CD4-positive, alpha-beta T cell treated with Interferon alpha-2 for 1 hour (primary cell): Measurements from ENCODE around the gene STXBP1.
A peak's percentile ranks its signal among the peaks of the same experiment; 100 is the strongest.
"Not testable (repeated sequence)": the region's sequence is repeated elsewhere in the genome, so short reads cannot be mapped to it uniquely, and the experiment has no call there.

Experiments used
- DNase-seq, 2 donors: peaks; one replicate each; pipeline ENCODE4 v3.0.0-alpha.2; 2020 to 2022

STXBP1 gene

DNA sequence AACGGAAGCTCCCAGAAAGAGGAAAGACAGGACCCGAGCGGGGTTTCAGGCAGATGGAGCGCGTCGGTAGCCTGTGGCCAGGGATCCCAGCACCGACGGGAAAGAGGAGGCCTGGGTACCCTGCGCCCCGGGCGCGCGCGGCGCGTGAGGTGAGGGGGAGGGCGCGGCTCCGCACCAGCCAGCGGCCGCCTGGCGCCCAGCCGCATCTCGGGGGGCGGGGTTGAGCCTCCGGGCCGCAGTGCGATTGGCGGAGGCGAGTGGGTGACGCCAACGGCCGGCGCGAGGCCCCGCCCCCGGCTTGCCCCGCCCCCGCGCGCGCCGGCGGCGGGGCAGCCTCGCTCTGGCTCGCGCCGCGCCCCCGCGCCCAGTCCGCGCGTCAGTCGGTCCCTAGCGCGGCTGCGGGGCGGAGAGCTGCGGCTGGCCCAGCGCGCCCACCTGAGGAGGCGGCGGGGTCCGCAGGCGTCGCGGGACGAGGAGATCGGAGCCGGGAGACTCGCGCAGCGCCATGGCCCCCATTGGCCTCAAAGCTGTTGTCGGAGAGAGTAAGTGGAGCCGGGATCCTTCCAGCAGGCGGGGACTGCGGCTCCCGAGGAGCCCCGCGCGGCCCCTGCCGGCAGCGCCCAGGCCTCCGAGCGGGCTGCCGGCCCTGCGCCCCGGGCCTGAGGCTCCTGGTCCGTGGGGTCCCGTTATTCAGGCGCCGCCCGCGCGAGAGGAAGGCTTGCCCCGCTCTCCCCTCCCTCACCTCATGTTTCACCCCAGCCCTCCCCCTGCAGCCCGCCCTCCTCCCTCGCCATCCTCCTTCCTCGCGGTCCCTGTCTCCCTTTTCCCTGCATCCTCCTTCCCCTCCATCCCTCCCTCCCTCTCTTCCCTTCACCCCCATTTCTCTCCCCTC, at the start of gene STXBP1:
Gene STXBP1 (plus strand): TSS at position 379 of the 892 bp plus-strand sequence. CDS start 127 bp downstream, at position 506.
- peak; percentile 86 to 92 for DNase-seq

DNA sequence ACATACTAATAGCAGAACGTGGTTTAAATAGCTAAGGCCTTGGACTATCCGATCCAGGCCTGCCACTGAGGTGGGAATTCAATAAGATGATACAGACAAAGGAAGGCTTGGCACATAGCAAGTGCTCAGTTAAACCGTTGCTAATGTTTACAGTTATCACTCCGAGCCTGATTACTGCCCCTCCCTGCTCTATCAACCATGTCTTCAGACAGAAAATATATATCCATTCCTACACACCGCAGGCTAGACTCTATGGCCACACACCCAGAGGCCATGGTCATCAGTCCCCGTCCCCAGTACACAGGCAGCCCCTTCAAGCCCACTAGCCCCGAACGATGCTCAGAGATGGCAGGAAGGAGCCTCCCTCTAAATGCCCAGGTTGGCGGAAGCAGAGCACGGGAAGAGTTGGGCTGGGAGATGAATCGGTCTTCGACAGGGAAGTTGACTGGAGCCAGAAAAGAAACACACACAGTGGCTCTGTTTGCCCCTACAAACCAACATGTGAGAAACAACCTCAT, 49.7 kb upstream of the STXBP1 start:
- no peak for DNase-seq

DNA sequence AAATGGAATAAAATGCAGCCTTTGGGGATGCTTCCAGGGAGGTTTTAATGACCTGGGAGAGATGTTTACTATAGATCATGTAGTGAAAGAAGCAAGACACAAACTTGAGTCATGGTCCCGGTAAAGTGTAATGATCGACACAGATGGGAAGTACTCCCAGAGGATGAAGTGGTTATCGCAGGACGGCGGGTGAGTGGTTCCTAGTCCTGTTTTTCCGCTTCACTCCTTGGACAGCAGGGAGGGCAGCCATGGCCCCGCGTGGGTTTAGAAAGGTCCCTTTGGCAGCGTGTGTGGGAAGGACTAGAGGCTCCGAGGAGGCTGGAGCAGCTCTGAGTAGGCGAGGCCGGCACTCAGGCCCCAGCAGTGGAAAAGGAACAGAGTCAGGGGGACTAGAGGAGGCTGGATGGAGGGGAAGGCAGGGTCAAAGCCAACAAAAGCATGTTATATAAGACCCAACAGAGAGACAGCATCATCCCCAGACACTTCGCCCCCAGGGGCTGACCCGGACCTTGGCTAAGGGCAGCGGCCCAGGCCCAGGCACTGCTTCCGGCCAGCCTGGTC, 49.2 kb upstream of the STXBP1 start:
- DNase-seq = no peak

DNA sequence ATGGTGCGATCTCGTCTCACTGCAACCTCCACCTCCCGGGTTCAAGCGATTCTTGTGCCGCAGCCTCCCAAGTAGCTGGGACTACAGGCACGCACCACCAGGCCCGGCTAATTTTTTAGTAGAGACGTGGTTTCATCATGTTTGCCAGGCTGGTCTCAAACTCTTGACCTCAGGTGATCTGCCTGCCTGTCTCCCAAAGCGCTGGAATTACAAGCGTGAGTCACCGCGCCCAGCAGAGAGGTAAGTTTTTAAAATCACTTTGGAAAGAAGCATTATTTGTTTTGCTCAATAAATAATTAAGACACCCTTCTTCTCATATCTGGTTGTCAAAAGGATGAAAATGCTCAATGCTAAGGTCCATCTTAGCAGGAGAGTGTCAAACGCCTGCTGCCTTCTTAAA, 48.5 kb upstream of the STXBP1 start:
- no peak for DNase-seq

DNA sequence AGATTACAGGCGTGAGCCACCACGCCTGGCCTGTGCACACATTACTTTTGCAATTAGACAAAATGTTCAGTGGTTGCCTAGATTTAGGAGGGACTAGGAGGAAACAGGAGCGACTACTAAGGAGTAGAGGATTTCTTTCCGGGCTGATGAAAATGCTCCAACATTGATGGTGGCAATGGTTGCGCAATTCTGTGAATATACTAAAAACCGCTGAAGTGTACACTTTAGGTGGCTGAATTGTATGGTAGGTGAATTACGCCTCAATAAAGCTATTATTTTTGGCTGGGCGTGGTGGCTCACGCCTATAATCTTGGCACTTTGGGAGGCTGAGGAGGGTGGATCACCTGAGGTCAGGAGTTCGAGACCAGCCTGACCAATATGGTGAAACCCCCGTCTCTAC, 46.8 kb upstream of the STXBP1 start:
- DNase-seq = no peak

DNA sequence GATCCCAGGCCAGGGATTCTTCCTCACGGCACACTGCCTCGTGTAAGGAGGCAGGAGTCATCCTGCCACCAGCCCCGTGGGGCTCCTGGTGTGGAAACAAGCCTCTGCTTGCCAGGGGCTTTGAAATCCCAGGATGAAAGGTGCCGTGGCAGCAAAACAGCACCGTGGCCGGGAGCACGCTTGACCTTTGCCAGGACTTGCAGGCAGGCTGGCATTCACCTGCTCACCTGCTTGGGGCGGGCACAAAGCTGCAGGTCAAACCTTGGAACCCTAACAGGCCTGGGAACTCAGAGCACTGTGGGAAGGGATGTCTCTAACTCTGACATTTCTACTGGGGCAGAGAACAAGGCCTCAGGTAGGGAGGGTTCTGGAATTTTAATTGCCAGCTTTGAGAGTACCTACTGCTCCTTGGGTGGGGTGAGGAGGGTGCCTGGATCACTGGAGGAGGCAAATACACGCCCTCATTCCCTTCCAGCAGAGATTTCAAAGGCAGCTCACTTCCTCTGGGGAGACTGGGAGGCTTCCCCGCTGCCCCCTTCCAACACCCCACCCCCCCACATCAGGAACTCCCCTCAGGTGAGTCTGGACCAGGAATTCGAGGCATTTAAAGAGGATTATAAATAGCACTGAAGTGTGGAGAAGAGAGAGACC, 45.6 kb upstream of the STXBP1 start:
- no peak for DNase-seq

DNA sequence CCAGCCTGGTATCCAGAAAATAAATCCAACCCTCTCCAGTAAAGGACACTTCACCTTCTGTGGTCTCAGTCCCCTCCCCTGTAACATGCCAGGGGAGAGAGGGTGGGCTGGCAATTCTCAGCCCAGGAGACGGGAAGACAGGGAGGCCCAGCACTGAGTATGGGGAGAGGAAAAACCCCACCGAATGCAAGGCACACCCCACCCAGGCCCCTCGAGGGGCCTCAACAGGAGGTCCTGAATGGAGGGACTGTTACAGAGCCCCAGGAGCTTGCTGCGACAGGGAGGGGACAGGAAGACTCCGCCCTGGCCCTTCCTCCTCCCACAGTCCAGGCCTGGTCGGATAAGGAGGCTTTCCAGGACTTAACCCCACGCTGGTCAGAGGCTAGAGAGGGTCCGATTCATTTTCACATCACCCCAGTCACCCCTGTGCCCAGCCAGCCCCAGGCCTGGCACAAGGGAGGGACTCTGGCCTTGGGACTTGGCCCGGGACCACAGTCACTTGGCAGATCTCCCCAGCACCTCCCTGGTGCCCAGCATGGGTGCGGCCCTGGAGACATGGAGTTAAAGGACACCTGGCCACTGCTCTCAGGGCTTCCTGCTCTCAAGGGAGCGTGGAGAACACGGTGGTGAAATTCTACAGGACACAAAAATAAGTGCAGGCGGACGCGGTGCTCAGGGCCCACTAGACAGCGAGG, 44.9 kb upstream of the STXBP1 start:
- DNase-seq = no peak

DNA sequence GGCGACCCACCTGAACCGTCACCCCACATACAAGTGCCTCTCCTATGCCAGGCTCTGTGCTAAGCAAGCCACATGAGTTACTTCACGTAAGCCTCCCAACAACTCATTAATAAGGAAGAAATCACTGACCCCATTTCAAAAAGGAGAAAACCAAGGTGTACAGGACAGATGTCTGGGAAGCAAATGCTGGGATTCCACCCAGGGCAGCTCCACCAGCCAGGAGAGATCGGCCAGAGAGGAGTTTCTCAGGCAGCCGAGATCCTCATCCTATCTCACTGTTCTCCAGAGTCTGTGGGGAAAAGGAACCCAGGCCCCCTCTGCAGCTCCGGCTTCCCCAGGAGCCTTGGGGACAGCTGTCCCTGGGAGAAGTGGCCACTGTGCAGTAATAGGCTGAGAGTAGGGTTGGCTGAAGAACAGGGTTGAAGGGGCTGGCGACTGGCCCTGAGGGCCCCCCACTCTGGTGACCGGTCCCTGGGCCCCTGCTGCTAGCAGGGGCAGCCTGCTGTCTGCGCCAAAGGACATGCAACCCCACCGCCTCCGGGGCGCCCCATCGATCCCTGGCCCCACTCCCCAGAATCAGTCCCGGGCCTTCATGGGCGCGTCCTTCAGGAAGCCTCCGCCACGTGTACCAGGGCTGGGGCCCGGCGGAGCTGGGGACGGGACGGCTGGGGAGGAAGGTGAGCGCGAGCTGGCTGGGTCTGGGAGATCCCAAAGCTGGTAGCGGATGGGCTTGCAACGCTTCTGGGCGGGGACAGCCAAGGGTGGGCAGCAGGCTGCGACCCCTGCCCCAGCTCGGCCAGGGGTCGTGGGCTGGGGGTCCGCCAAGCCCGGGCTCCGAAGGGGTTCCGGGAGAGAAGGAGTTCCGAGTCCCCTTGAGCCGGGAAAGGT, 44.1 kb upstream of the STXBP1 start:
- no peak for DNase-seq

DNA sequence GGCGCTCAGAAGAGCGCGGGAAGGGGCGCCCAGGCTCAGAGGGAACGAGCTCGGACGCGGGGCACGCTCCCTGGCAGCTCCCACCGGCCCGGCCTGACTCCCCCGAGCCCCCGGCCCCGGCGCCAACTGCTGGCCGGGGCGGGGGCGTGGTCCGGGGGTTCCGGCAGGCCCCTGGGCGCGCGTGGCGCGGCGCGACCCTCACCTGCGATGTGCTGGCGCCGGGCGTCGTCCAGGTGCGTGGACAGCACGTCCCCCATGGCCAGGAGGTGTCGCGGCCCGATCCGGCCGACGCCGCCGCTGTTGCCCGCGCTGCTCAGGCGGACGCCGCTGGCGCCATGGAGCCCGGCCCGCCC, 43.5 kb upstream of the STXBP1 start:
- no peak for DNase-seq

DNA sequence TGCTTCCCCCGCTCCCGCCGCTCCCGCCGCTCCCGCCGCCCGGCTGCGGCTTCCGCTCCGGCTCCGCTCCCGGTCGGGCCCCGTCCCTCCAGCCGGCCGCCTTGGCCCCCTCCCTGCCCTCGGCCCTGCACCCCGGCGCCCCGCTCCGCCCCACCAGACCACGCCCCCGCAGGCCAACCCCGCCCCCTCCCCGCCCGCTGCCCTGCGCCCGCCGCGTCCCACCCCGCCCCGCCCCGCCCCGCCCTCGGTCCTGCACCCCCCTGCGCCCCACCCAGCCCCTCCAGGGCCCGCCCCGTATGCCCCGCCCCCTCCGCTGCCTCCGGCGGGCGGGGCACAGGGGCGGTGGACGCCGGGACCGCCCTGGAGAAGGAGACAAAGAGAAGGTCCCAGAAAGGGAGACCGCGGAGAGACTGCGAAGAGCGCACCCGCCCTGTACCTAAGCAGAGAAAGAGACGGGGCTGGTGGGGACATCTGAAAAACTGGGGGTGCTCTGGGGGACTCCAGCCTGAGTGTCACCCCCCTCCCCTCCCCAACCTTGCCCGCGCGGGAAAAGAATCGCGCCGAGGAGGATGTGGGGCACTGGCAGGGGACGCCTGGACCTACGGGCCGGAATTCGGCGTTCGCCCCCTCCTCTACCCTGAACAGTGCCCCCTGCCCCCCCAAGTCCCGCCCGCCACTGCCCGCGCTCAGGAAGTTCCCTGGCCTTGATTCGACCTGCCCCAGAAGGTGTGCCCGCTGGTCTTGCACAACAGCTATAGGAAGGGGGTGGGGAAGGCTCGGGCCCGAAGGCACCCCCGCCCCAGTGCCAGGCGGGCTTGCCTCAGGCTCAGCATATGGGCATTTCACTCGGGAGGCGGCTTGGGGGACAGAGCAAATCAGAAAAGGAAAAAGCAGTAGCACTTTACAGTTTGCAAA, 42.8 kb upstream of the STXBP1 start:
- DNase-seq = peak; percentile 77 to 86

DNA sequence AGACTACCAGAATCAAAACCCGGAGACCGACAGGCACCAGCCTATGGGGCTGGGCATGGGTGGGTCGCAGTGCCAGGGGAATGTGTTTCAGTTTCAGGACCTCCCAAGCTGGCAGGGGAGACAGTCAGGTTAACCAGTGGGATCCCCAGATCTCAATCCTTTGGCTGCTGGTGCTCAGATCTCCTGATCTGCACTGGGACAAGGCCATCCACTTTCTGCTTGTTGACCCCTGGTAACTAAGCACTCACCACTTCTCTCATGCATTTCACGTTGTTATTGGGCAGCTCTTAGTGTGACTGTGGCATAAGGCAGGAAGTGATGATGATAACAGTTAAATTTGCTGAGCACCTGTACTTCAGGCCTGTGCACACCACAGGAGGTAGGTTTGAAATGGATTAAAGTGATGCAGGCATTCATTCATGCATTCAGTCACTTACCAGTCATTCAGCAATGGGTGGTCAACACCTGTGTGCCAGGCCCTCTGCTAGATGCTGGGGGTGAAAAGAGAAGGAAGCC, 42.1 kb upstream of the STXBP1 start:
- peak in 1 of 2 donors; percentile 55 for DNase-seq

DNA sequence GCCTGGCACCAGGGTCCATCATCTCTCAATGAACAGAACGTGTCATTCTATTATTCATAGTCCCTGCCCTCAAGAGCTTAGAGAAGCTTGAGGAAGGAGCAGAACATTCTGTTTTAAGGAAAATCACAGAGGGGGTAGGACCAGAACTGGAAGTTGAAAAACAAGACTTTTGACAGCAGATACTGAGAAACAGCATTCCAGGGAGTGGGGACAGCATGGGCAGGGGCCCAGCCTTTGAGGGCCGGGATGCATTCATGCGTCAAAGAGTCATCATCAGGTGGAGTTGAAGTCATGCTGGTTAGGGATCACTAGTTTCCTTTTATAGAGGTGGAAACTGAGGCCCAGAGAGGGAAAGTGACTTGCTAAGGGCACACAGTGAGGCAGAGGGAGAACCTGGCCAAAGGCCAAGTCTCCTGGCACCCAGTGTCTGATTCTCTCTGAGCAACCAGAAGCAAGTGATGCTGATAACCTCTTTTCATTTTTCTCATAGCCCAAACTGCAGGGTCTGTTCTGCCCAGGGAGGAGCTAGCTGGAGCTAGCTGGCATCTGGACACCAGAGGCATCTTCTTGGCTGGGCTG, 41.5 kb upstream of the STXBP1 start:
- no peak for DNase-seq

DNA sequence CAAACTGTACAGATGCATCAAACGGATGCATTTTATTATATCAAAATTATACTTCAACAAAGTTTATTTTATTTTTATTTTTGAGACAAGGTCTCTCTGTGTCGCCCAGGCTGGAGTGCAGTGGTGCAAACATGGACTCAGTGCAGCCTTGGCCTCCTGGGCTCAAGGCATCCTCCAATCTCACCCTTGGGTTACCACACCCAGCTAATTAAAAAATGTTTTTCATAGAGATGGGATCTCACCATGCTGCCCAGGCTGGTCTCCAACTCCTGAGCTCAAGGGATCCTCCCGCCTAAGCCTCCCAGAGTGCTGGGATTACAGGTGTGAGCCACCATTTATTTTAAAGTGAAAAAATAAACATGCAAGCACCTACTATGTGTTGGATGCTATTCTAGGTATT, 40.1 kb upstream of the STXBP1 start:
- DNase-seq = no peak

DNA sequence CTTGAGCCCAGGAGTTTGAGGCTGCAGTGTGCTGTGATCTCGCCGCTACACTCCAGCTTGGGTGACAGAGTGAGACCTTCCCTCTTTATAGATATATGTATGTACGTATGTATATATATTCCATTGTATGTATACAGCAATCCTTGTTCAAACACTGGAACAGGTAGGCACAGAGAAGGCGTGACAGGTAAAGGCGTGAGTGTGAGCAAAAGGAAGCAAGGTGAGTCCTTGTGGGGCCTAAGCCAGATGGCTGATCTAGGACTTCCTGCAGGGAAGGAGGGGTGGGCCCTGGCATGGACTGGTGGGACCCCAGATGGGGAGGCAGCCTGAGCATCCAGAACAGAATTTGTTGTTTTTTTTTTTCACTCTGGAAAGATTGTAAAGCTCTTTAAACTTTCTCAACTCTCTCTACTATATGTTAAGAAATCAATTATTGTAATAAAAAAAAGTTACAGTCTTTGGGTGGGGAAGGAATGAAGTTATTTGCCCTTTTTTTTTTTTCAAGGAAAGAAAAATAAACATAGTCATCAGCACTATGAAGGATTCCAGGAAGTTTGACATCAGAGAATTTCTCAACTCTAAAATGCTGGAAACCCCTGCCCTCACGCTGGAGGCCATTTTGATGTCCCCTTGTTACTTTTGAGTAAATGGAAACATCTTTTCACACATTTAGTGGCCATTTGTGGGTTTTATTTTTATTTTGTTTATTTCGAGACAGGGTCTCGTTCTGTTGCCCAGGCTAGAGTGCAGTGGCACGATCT, 38.9 kb upstream of the STXBP1 start:
- no peak for DNase-seq

DNA sequence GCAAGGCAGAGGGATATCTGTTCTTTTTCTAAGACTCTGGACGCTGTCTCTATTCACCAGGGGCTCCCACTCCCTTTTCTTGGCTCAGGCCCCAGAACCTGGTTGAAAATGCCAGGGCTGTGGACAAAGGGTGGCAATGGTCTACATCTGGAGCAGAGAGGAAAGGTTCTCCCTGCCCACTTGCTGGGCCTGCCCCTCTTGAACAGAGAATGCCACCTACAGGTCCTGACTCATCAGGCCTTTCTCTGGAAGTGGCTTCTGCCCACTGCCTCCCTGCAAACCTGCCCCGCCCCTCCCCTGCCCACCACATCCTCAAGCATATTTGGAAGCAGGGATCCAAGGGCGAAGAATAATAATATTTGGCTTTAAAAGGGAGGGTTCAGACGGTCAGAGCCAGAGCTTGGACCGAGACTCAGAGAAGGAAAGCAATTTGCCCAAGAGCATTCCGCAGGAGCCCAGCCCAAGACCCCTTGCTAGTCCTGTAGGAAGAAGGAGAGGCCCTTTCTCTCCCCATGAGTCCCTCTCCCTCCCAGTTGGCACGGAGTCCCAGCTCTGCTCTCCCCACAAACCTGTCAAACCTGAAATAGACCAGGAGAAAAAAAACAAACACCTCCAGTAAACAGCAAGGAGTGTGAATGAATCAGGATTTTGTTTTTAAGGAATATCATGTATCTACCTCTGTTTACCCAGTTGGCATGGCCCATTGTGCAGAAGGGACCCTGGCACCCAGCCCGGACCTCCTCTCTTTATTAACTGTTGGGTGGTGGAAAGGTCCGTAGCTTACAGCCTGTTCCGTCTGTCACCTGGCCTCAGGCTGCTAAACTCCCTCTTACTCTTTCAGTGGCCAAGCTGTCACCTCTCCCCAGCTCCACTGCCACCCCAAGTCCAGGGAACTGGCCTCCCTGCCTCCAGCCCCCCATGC, 37.7 kb upstream of the STXBP1 start:
- peak in 1 of 2 donors; percentile 47 for DNase-seq

DNA sequence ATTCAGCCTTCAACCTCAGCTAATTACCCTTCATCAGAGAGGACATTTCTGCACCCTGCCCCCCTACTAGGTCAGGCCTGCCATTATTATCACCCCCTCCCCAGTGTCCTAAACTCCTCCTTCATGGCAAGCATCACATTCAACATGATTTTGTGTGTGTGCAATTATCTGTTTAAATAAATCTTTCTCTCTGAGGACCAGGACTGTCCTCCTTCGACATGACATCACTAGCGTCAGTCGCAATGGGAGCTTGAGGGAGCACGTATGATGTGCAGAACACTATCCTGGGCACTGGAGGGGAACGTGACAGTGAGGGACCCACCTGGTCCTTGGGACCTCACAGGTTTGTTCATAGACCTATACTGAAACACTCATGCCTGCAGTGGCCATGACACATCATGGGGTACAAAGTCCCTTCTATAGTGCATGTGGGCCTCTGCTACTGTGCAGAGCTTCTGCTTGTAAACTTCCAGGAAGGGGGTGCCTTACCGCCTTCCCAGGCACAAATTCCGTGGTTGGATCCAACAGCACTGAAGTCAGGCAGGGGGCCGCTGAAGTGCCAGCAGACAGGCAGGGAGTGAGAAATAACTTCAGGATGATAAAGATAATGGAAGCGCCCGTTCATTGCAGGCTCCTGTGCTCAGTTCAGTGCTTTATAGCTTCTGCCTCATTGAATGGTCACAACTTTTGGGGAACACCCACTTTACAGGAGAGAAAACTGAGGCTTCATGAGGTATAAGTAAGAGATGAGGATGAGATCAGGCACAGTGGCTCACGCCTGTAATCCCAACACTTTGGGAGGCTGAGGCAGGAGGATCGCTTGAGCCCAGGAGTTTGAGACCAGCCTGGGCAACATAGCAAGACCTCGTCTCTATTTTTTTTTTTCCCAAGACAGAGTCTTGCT, 36.0 kb upstream of the STXBP1 start:
- no peak for DNase-seq

DNA sequence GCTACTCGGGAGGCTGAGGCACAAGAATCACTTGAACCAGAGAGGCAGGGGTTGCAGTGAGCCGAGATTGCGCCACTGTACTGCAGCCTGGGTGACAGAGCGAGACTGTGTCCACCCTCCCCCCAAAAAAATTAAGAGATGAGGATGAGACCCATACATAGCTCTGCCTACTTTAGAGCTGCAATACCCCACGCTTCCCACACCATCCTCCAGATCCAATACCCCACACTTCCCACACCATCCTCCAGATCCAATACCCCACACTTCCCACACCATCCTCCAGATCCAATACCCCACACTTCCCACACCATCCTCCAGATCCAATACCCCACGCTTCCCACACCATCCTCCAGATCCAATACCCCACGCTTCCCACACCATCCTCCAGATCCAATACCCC, 34.9 kb upstream of the STXBP1 start:
- not testable (repeated sequence) for DNase-seq

DNA sequence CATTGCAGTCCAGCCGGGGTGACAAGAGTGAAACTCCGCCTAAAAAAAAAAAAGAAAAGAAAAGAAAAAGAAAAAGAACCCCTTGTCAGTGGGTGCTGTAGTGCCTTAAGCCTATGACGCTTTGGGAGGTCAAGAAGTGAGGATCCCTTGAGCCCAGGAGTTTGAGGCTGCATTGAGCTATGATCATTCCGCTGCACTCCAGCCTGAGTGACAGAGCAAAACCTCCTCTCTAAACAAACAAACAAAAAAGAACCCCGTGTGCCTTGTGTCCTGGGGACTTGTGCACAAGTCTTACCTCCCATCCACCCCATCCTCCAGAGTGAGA, 33.5 kb upstream of the STXBP1 start:
- DNase-seq = no peak
